ENCODE measurements around the gene RENBP. TPM values are rescaled to one million over a fixed set of nuclear protein-coding genes. Genes with fewer than 3 reads are reported as not detected.

Gene RENBP
- total RNA-seq, 4 donors from 2014 or later = 0.45 to 7.6 (median 3.1) TPM; not detected in 1

DNA sequence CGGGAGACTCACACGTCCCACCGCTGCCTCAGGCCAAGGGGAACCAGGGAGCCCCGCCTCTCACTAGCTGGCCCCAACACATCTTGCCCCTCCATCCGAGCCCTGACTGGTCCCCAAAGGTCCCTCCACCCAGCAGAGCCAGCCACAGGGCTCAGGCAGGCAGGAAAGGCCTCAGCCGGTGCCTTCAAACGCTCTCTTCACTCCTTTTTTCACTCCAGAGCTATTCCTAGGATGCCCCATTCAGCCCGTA, 16.8 kb downstream of the RENBP start:
- TF ChIP-seq POLR2A (IDR thresholded peaks at IDR 0.05) = no peak
- TF ChIP-seq, protein P1, sequence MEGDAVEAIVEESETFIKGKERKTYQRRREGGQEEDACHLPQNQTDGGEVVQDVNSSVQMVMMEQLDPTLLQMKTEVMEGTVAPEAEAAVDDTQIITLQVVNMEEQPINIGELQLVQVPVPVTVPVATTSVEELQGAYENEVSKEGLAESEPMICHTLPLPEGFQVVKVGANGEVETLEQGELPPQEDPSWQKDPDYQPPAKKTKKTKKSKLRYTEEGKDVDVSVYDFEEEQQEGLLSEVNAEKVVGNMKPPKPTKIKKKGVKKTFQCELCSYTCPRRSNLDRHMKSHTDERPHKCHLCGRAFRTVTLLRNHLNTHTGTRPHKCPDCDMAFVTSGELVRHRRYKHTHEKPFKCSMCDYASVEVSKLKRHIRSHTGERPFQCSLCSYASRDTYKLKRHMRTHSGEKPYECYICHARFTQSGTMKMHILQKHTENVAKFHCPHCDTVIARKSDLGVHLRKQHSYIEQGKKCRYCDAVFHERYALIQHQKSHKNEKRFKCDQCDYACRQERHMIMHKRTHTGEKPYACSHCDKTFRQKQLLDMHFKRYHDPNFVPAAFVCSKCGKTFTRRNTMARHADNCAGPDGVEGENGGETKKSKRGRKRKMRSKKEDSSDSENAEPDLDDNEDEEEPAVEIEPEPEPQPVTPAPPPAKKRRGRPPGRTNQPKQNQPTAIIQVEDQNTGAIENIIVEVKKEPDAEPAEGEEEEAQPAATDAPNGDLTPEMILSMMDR (IDR thresholded peaks at IDR 0.05) = no peak
- WGBS, 2 donors = 3 to 26% methylated on average over 5 to 7 of the region's 8 CpGs
- H3K4me3 ChIP-seq = peak overlapping the region; percentile 46 to 78 (median 58)
- intact Hi-C loops (cut with DNase I) = no loop called here
- DNase-seq = no peak
- peaks cover 0 to 31% (median 0%) of the 10 kb centered on the region in 3 donors for H3K36me3 ChIP-seq
- H3K27me3 ChIP-seq = no peaks in the 10 kb centered on the region
- H3K27ac ChIP-seq = peak overlapping the region; percentile 95 to 98 (median 97)
- no peaks in the 10 kb centered on the region for H3K9me3 ChIP-seq
- H3K4me1 ChIP-seq = peaks cover 19 to 58% (median 22%) of the 10 kb centered on the region in 3 donors

GRCh38 chrX:153926858-153927671, 17.4 kb downstream of the RENBP start:
- peak; percentile 31 for DNase-seq
- H3K4me3 ChIP-seq = peak overlapping the region; percentile 46 to 78 (median 58)
- no peaks in the 10 kb centered on the region for H3K9me3 ChIP-seq
- H3K4me1 ChIP-seq = peaks cover 19 to 60% (median 22%) of the 10 kb centered on the region in 3 donors
- intact Hi-C loops (cut with DNase I) = no loop called here
- H3K36me3 ChIP-seq = peaks cover 0 to 26% (median 0%) of the 10 kb centered on the region in 3 donors
- no peaks in the 10 kb centered on the region for H3K27me3 ChIP-seq
- WGBS, 2 donors = 52% methylated on average over 7 of the region's 31 CpGs; no CpG with 5 or more reads in 1 of the 2 donors
- TF ChIP-seq POLR2A (IDR thresholded peaks at IDR 0.05) = peak in 2 of 4 donors; percentile 13 to 52
- TF ChIP-seq, protein P1 (IDR thresholded peaks at IDR 0.05) = peak in 1 of 6 experiments; percentile 8
- peak overlapping the region; percentile 95 to 98 (median 97) for H3K27ac ChIP-seq

DNA sequence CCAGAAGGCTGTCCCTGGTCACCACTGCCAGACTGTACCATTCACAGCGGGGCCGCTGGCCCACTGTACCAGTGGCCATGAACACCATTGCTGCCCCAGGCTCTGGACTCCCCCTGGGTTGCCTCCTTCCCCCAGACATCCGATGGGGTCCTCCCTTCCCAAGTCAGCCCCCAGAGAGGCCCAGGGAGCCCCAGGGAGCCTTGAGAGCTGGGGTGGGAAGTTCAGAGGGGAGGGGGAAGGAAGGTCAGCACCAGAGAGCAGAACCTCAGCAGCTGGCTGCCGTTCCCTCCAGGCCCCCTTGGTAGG, 17.9 kb downstream of the RENBP start:
- DNase-seq = no peak
- Histone ChIP-seq H3K36me3 (peaks cover 0 to 21% (median 0%) of the 10 kb centered on the region in 3 donors), H3K4me1 (peaks cover 23 to 66% (median 25%) of the 10 kb centered on the region in 3 donors), H3K27ac (peak overlapping the region; percentile 95 to 98 (median 97)), H3K4me3 (peak overlapping the region; percentile 12 to 78 (median 58)), H3K9me3 (no peaks in the 10 kb centered on the region), H3K27me3 (no peaks in the 10 kb centered on the region)
- no CpG with 5 or more reads among the region's 4 CpGs for WGBS, 2 donors
- no peak for TF ChIP-seq POLR2A (IDR thresholded peaks at IDR 0.05)
- TF ChIP-seq, protein P1 (IDR thresholded peaks at IDR 0.05) = no peak
- intact Hi-C loops (cut with DNase I) = no loop called here

- 44 to 48% methylated on average over 6 to 19 of the region's 59 CpGs for WGBS, 2 donors
- Histone ChIP-seq H3K27me3 (no peaks in the 10 kb centered on the region), H3K4me1 (peaks cover 28 to 72% (median 29%) of the 10 kb centered on the region in 3 donors), H3K9me3 (no peaks in the 10 kb centered on the region), H3K36me3 (peaks cover 0 to 15% (median 0%) of the 10 kb centered on the region in 3 donors), H3K27ac (peak within 1 kb of the TSS; percentile 95 to 98 (median 97)), H3K4me3 (peak within 1 kb of the TSS; percentile 12 to 78 (median 58))
- intact Hi-C loops (cut with DNase I) = no loop called here
- no peak for DNase-seq
- TF ChIP-seq, protein P1 (IDR thresholded peaks at IDR 0.05) = no peak
- TF ChIP-seq POLR2A (IDR thresholded peaks at IDR 0.05) = no peak
These were observed 18.5 kb downstream of the RENBP start, which contains the start of gene ARHGAP4 for GRCh38 chrX:153925739-153926551. Gene ARHGAP4 (minus strand): TSS chrX:153926264. CDS start chrX:153926202, 62 bp downstream.

GRCh38 chrX:153925387-153925738, 19.1 kb downstream of the RENBP start:
- Histone ChIP-seq H3K4me3 (peak overlapping the region; percentile 5 to 78 (median 58)), H3K9me3 (no peaks in the 10 kb centered on the region), H3K4me1 (peaks cover 28 to 77% (median 29%) of the 10 kb centered on the region in 3 donors), H3K36me3 (peaks cover 0 to 9% (median 0%) of the 10 kb centered on the region in 3 donors), H3K27ac (peak overlapping the region in 3 of 4 donors; percentile 42 to 98 (median 97)), H3K27me3 (no peaks in the 10 kb centered on the region)
- no peak for DNase-seq
- 40 to 92% methylated on average over 2 to 3 of the region's 4 CpGs for WGBS, 2 donors
- intact Hi-C loops (cut with DNase I) = no loop called here
- TF ChIP-seq, protein P1 (IDR thresholded peaks at IDR 0.05) = no peak
- TF ChIP-seq POLR2A (IDR thresholded peaks at IDR 0.05) = peak in 1 of 4 donors; percentile 56
